A549 (cell line): Measurements from ENCODE around the gene CPA1. TPM values are rescaled to one million over a fixed set of nuclear protein-coding genes. Genes with fewer than 3 reads are reported as not detected.

Experiments
- ATAC-seq, 2 experiments: fragments of 200-7000 bp in 1 of 2; fragments of >200 bp in 1 of 2; cut with Nextera tagmentation in 1 of 2; cut with Tn5 transposase in 1 of 2; 3 replicates each; pipeline versions ENCODE4 v1.8.0 to v1.9.1; 2018 to 2020; ENCODE audit warnings: mild to moderate bottlenecking in 1 of 2, moderate library complexity in 1 of 2
- CTCF ChIA-PET: fragments of 300-600 bp; sonication (Branson Sonifier 250); formaldehyde crosslinking; extraction: SDS; loops from one replicate; lab custom pipeline; 2021; ENCODE audit warnings: antibody characterized with exemption, inconsistent platforms; lab: Yijun Ruan, JAX
- POLR2A ChIA-PET: fragments of 350-600 bp; formaldehyde crosslinking; extraction: SDS; loops from one replicate; lab custom pipeline; 2021; ENCODE audit warnings: antibody characterized with exemption, inconsistent platforms; lab: Yijun Ruan, JAX
- DNase-seq, 2 experiments: peaks; one replicate each; pipeline versions ENCODE4 v3.0.0 to v3.0.0-alpha.2; 2011 to 2016; ENCODE audit warnings: low read depth in 1 of 2, low spot score in 1 of 2
- FAIRE-seq: peaks from 2 replicates; lab custom pipeline; 2011; peaks lifted over from hg19 to GRCh38; lab: Jason Lieb, UNC
- H3K27ac ChIP-seq, 2 experiments: fragments of >200 bp; sonication (Bioruptor Twin); formaldehyde crosslinking; 3 replicates each; pipeline ENCODE4 v1.5.1; 2016 to 2017
- H3K4me1 ChIP-seq: fragments of >200 bp; sonication (Bioruptor Twin); formaldehyde crosslinking; 3 replicates; pipeline ENCODE4 v1.6.1; 2016
- H3K4me2 ChIP-seq: fragments of >200 bp; sonication (Bioruptor Twin); formaldehyde crosslinking; 3 replicates; pipeline ENCODE4 v1.6.1; 2016
- H3K4me3 ChIP-seq: fragments of >200 bp; sonication (Bioruptor Twin); formaldehyde crosslinking; 3 replicates; pipeline ENCODE4 v1.5.1; 2016
- H3K9me3 ChIP-seq: fragments of >200 bp; sonication (Bioruptor Twin); formaldehyde crosslinking; 3 replicates; pipeline ENCODE4 v1.6.1; 2016
- BCL3 ChIP-seq: fragments of >200 bp; sonication (Bioruptor Twin); formaldehyde crosslinking; IDR thresholded peaks from 3 replicates; pipeline ENCODE4 v1.6.1; 2016
- BHLHE40 ChIP-seq: IDR thresholded peaks from 2 replicates; pipeline ENCODE4 v1.6.1; 2012; ENCODE audit warnings: low read depth, low read length, inconsistent platforms
- CHD4 ChIP-seq: fragments of 200-600 bp; sonication (generic); IDR thresholded peaks from 2 replicates; pipeline ENCODE4 v1.6.1; 2016; ENCODE audit warnings: antibody characterized with exemption, mild to moderate bottlenecking, borderline replicate concordance
- CTCF ChIP-seq: fragments of >200 bp; sonication (Bioruptor Twin); formaldehyde crosslinking; IDR thresholded peaks from 3 replicates; pipeline ENCODE4 v1.5.1; 2016
- EHF ChIP-seq: fragments of 250-450 bp; sonication (Bioruptor Pico); IDR thresholded peaks from 2 replicates; pipeline ENCODE4 v1.5.0; 2020; ENCODE audit warnings: mild to moderate bottlenecking
- ELK1 ChIP-seq: fragments of 150-350 bp; IDR thresholded peaks from 2 replicates; pipeline ENCODE4 v1.6.1; 2014; ENCODE audit warnings: low read depth, mild to moderate bottlenecking, low read length
- ESRRA ChIP-seq: fragments of 150-350 bp; IDR thresholded peaks from 2 replicates; pipeline ENCODE4 v1.6.1; 2014; ENCODE audit warnings: mild to moderate bottlenecking, low read length, borderline replicate concordance
- FOSL2 ChIP-seq, 2 experiments: fragments of 450-650 bp in 1 of 2; fragments of >200 bp in 1 of 2; sonication (Bioruptor Twin) in 1 of 2; formaldehyde crosslinking; IDR thresholded peaks; 2 replicates each; pipeline versions ENCODE4 v1.5.0 to v1.6.1; 2016 to 2020; ENCODE audit warnings: mild to moderate bottlenecking in 1 of 2, moderate library complexity in 1 of 2
- HEYL ChIP-seq: fragments of 250-450 bp; sonication (Bioruptor Pico); IDR thresholded peaks from 2 replicates; pipeline ENCODE4 v1.8.0; 2021; ENCODE audit warnings: mild to moderate bottlenecking, moderate library complexity
- HOXB13 ChIP-seq: fragments of 250-450 bp; sonication (Bioruptor Pico); IDR thresholded peaks from 2 replicates; pipeline ENCODE4 v1.5.0; 2020; ENCODE audit warnings: low read depth, mild to moderate bottlenecking, moderate library complexity
- MAX ChIP-seq: IDR thresholded peaks from 2 replicates; pipeline ENCODE4 v1.6.1; 2012
- NPAS2 ChIP-seq: fragments of 250-450 bp; sonication (Bioruptor Pico); IDR thresholded peaks from 2 replicates; pipeline ENCODE4 v1.8.0; 2022; ENCODE audit warnings: mild to moderate bottlenecking, moderate library complexity, borderline replicate concordance
- PBX3 ChIP-seq: IDR thresholded peaks from 2 replicates; pipeline ENCODE4 v1.6.1; 2012
- RAD21 ChIP-seq, 2 experiments: fragments of >200 bp in 1 of 2; sonication (Bioruptor Twin) in 1 of 2; formaldehyde crosslinking in 1 of 2; IDR thresholded peaks in 1 of 2; conservative IDR thresholded peaks in 1 of 2; 2 replicates in 1 of 2; 3 replicates in 1 of 2; pipeline ENCODE4 v1.6.1; 2012 to 2018; ENCODE audit warnings: inconsistent platforms in 1 of 2
- REST ChIP-seq: fragments of 200-600 bp; sonication (generic); IDR thresholded peaks from 2 replicates; pipeline ENCODE4 v1.6.1; 2016; ENCODE audit warnings: antibody characterized with exemption, mild to moderate bottlenecking, moderate library complexity
- SMC3 ChIP-seq: fragments of >200 bp; sonication (Bioruptor Twin); formaldehyde crosslinking; IDR thresholded peaks from 3 replicates; pipeline ENCODE4 v1.6.1; 2018; ENCODE audit warnings: inconsistent platforms
- SREBF2 ChIP-seq: fragments of 450-650 bp; IDR thresholded peaks from 2 replicates; pipeline ENCODE4 v1.6.1; 2014; ENCODE audit warnings: mild to moderate bottlenecking, moderate library complexity
- USF2 ChIP-seq: fragments of 450-650 bp; IDR thresholded peaks from 2 replicates; pipeline ENCODE4 v1.6.1; 2014; ENCODE audit warnings: antibody characterized with exemption
- ZC3H11A ChIP-seq: fragments of 450-650 bp; IDR thresholded peaks from 2 replicates; pipeline ENCODE4 v1.6.1; 2014; ENCODE audit warnings: antibody characterized with exemption, mild to moderate bottlenecking
- ZNF302 ChIP-seq: fragments of 250-450 bp; sonication (Bioruptor Pico); IDR thresholded peaks from 2 replicates; pipeline ENCODE4 v1.9.0; 2021; ENCODE audit warnings: inconsistent platforms, mild to moderate bottlenecking, moderate library complexity
- WGBS: methylation state at CpG from one replicate; pipeline ENCODE4 v1.1.6; 2017; ENCODE audit errors: missing lambda C conversion rate; 5-methylcytosine and 5-hydroxymethylcytosine counted together
- polyA plus RNA-seq, 4 experiments: library from polyadenylated mRNA; depleted of rRNA in 3 of 4; stranded (reverse); fragments of >200 nt; fragmentation: RNase III in 1 of 4; extraction: RNeasy Plus Mini Kit Qiagen cat#74134 plus additional on column Dnase treatment in 1 of 4; gene quantifications; 2 replicates in 3 of 4; 3 replicates in 1 of 4; pipeline ENCODE4 v1.2.3, GENCODE V29; 2011 to 2017

CPA1 gene
- polyA plus RNA-seq, 2 of the 4 experiments (the other 2 are of a cell fraction): not detected

- ChIA-PET CTCF (interaction anchor here (0.7 to 1.1 kb wide), 2 partner anchors 18 to 93 kb away, joined by 3 to 4 read pairs; no protein-coding TSS in a partner anchor), POLR2A (no interaction called here)
- FAIRE-seq: no peak
- Histone ChIP-seq H3K27ac (no peak overlapping the region), H3K4me1 (peaks cover 30% of the 10 kb centered on the region), H3K4me3 (no peak overlapping the region), H3K4me2 (no peak overlapping the region), H3K9me3 (no peaks in the 10 kb centered on the region)
- WGBS: 86% methylated on average over 13 of the region's 13 CpGs
- ATAC-seq: no peak
- no peak for DNase-seq
- no peak for TF ChIP-seq ESRRA
- no peak for TF ChIP-seq FOSL2 (IDR thresholded peaks at IDR 0.05)
- no peak for TF ChIP-seq FOSL2 (CRISPR knock-in tag; IDR thresholded peaks at IDR 0.05)
- TF ChIP-seq BHLHE40: no peak
- no peak for TF ChIP-seq PBX3
- TF ChIP-seq MAX: no peak
- TF ChIP-seq CHD4: no peak
- TF ChIP-seq NPAS2 (CRISPR knock-in tag): no peak
- TF ChIP-seq ZC3H11A: no peak
- no peak for TF ChIP-seq USF2
- no peak for TF ChIP-seq EHF
- no peak for TF ChIP-seq REST
- no peak for TF ChIP-seq SREBF2
- no peak for TF ChIP-seq BCL3
- TF ChIP-seq HOXB13 (CRISPR knock-in tag): no peak
- no peak for TF ChIP-seq RAD21 (conservative IDR thresholded peaks at IDR 0.05 in 1 of 2, IDR thresholded peaks at IDR 0.05 in 1 of 2)
- no peak for TF ChIP-seq ELK1
- TF ChIP-seq ZNF302 (CRISPR knock-in tag): no peak
- TF ChIP-seq CTCF: no peak
- no peak for TF ChIP-seq SMC3
- TF ChIP-seq HEYL: no peak
Measured at GRCh38 chr7:130367088-130367755, 13.1 kb upstream of the CPA1 start.
